Measurements from ENCODE around the gene DUSP11. TPM values are rescaled to one million over a fixed set of nuclear protein-coding genes. Genes with fewer than 3 reads are reported as not detected.

Gene DUSP11
- 42.3 and 44.1 TPM in 2 replicates for total RNA-seq (2014; rRNA removed; shearing (Covaris generic))

GRCh38 chr2:73779467-73780236 lies at the start of gene DUSP11:
DUSP11 (minus strand) TSS chr2:73780103; CDS start chr2:73779974, 129 bp downstream.
- DNase-seq, result peak; percentile 96 to 99
- no peaks in the 10 kb centered on the region for H3K4me1 ChIP-seq
- peak within 1 kb of the TSS; percentile 79 for H3K4me3 ChIP-seq
- peaks cover 17% of the 10 kb centered on the region for H3K36me3 ChIP-seq
- no peaks in the 10 kb centered on the region for H3K9me3 ChIP-seq (replicated peaks)
- H3K27me3 ChIP-seq, result no peaks in the 10 kb centered on the region
- peak within 1 kb of the TSS; percentile 50 for H3K27ac ChIP-seq

- Histone ChIP-seq H3K36me3 (peaks cover 4% of the 10 kb centered on the region; the same call in 1 of the 2 replicates), H3K27ac (peak within 1 kb of the TSS; percentile 62), H3K9me3 (replicated peaks) (no peaks in the 10 kb centered on the region), H3K4me1 (peaks cover 21% of the 10 kb centered on the region), H3K4me3 (peak within 1 kb of the TSS; percentile 83), H3K27me3 (no peaks in the 10 kb centered on the region)
- DNase-seq, result peak; percentile 96 to 98
These were observed 49.1 kb upstream of the DUSP11 start, which contains the start of gene STAMBP for GRCh38 chr2:73828818-73829570. STAMBP (plus strand) TSS chr2:73828961; CDS start chr2:73830857, 1,896 bp downstream.

GRCh38 chr2:73828389-73828817 lies 48.5 kb upstream of the DUSP11 start:
- peak in 1 of 2 experiments; percentile 26 for DNase-seq
- Histone ChIP-seq H3K4me3 (peak overlapping the region; percentile 83), H3K9me3 (replicated peaks) (no peaks in the 10 kb centered on the region), H3K4me1 (peaks cover 21% of the 10 kb centered on the region), H3K27ac (peak overlapping the region; percentile 62), H3K36me3 (peaks cover 4% of the 10 kb centered on the region; the same call in 1 of the 2 replicates), H3K27me3 (no peaks in the 10 kb centered on the region)

GRCh38 chr2:73827660-73828388 lies 47.9 kb upstream of the DUSP11 start:
- Histone ChIP-seq H3K4me3 (peak overlapping the region; percentile 83), H3K4me1 (peaks cover 16% of the 10 kb centered on the region), H3K9me3 (replicated peaks) (no peaks in the 10 kb centered on the region), H3K27me3 (no peaks in the 10 kb centered on the region), H3K27ac (no peak overlapping the region), H3K36me3 (peaks cover 4% of the 10 kb centered on the region; the same call in 1 of the 2 replicates)
- DNase-seq, result no peak

GRCh38 chr2:73827018-73827417 lies 47.1 kb upstream of the DUSP11 start:
- Histone ChIP-seq H3K4me3 (no peak overlapping the region), H3K27ac (no peak overlapping the region), H3K4me1 (peaks cover 12% of the 10 kb centered on the region), H3K36me3 (peaks cover 3% of the 10 kb centered on the region; the same call in 1 of the 2 replicates), H3K27me3 (no peaks in the 10 kb centered on the region), H3K9me3 (replicated peaks) (no peaks in the 10 kb centered on the region)
- DNase-seq, result peak; percentile 13 to 59

- H3K36me3 ChIP-seq, result no peaks in the 10 kb centered on the region
- H3K27ac ChIP-seq, result no peak overlapping the region
- no peak for DNase-seq
These were observed 45.5 kb upstream of the DUSP11 start for GRCh38 chr2:73825408-73825807.

GRCh38 chr2:73823916-73824523 lies 44.1 kb upstream of the DUSP11 start:
- Histone ChIP-seq H3K9me3 (replicated peaks) (no peaks in the 10 kb centered on the region), H3K27me3 (peaks cover 2% of the 10 kb centered on the region; the same call in 1 of the 2 replicates), H3K27ac (no peak overlapping the region), H3K4me3 (no peak overlapping the region), H3K4me1 (no peaks in the 10 kb centered on the region), H3K36me3 (no peaks in the 10 kb centered on the region)
- peak; percentile 54 to 86 for DNase-seq

More at GRCh38 chr2:73825408-73825807, 45.5 kb upstream of the DUSP11 start:
- H3K4me3 ChIP-seq, result no peak overlapping the region
- no peaks in the 10 kb centered on the region for H3K27me3 ChIP-seq
- H3K9me3 ChIP-seq (replicated peaks), result no peaks in the 10 kb centered on the region
- H3K4me1 ChIP-seq, result peaks cover 9% of the 10 kb centered on the region

GRCh38 chr2:73823416-73823815 lies 43.5 kb upstream of the DUSP11 start:
- Histone ChIP-seq H3K4me3 (no peak overlapping the region), H3K9me3 (replicated peaks) (no peaks in the 10 kb centered on the region), H3K4me1 (no peaks in the 10 kb centered on the region), H3K36me3 (no peaks in the 10 kb centered on the region), H3K27ac (no peak overlapping the region), H3K27me3 (peaks cover 2% of the 10 kb centered on the region; the same call in 1 of the 2 replicates)
- no peak for DNase-seq

GRCh38 chr2:73822991-73823390 lies 43.1 kb upstream of the DUSP11 start:
- DNase-seq, result no peak

GRCh38 chr2:73822276-73822675 lies 42.4 kb upstream of the DUSP11 start:
- Histone ChIP-seq H3K27me3 (peaks cover 2% of the 10 kb centered on the region; the same call in 1 of the 2 replicates), H3K36me3 (no peaks in the 10 kb centered on the region), H3K27ac (no peak overlapping the region), H3K9me3 (replicated peaks) (no peaks in the 10 kb centered on the region), H3K4me3 (no peak overlapping the region), H3K4me1 (no peaks in the 10 kb centered on the region)
- no peak for DNase-seq

More at GRCh38 chr2:73822991-73823390, 43.1 kb upstream of the DUSP11 start:
- no peaks in the 10 kb centered on the region for H3K36me3 ChIP-seq
- H3K27ac ChIP-seq, result no peak overlapping the region
- H3K4me1 ChIP-seq, result no peaks in the 10 kb centered on the region
- no peak overlapping the region for H3K4me3 ChIP-seq
- no peaks in the 10 kb centered on the region for H3K9me3 ChIP-seq (replicated peaks)
- H3K27me3 ChIP-seq, result peaks cover 2% of the 10 kb centered on the region; the same call in 1 of the 2 replicates

GRCh38 chr2:73821669-73822068 lies 41.8 kb upstream of the DUSP11 start:
- no peak overlapping the region for H3K27ac ChIP-seq
- peaks cover 3% of the 10 kb centered on the region for H3K27me3 ChIP-seq
- H3K9me3 ChIP-seq (replicated peaks), result no peaks in the 10 kb centered on the region
- H3K4me3 ChIP-seq, result no peak overlapping the region
- H3K36me3 ChIP-seq, result no peaks in the 10 kb centered on the region
- no peak for DNase-seq
- H3K4me1 ChIP-seq, result no peaks in the 10 kb centered on the region

GRCh38 chr2:73821227-73821626 lies 41.3 kb upstream of the DUSP11 start:
- H3K4me3 ChIP-seq, result no peak overlapping the region

GRCh38 chr2:73818296-73818695 lies 38.4 kb upstream of the DUSP11 start:
- Histone ChIP-seq H3K27me3 (peaks cover 26% of the 10 kb centered on the region), H3K36me3 (no peaks in the 10 kb centered on the region), H3K27ac (no peak overlapping the region), H3K9me3 (replicated peaks) (no peaks in the 10 kb centered on the region), H3K4me1 (no peaks in the 10 kb centered on the region), H3K4me3 (no peak overlapping the region)
- no peak for DNase-seq

More at GRCh38 chr2:73821227-73821626, 41.3 kb upstream of the DUSP11 start:
- no peak for DNase-seq
- Histone ChIP-seq H3K27me3 (peaks cover 7% of the 10 kb centered on the region), H3K9me3 (replicated peaks) (no peaks in the 10 kb centered on the region), H3K4me1 (no peaks in the 10 kb centered on the region), H3K36me3 (no peaks in the 10 kb centered on the region), H3K27ac (no peak overlapping the region)

- no peaks in the 10 kb centered on the region for H3K36me3 ChIP-seq
- no peak overlapping the region for H3K27ac ChIP-seq
- H3K4me1 ChIP-seq, result no peaks in the 10 kb centered on the region
- H3K9me3 ChIP-seq (replicated peaks), result no peaks in the 10 kb centered on the region
- H3K4me3 ChIP-seq, result no peak overlapping the region
- DNase-seq, result no peak
- peaks cover 34% of the 10 kb centered on the region for H3K27me3 ChIP-seq
These were observed 32.7 kb upstream of the DUSP11 start for GRCh38 chr2:73812635-73813034.

All from SJCRH30 (cell line).